HCT116 (cell line): ENCODE results near the gene RLN3. TPM values are rescaled to one million over a fixed set of nuclear protein-coding genes. Genes with fewer than 3 reads are reported as not detected.
"Not testable (repeated sequence)": the region's sequence is repeated elsewhere in the genome, so short reads cannot be mapped to it uniquely, and the experiment has no call there.

Experiments used
- ATAC-seq: fragments of 200-7000 bp; cut with Tn5 transposase; 2 replicates; pipeline ENCODE4 v1.9.1; 2020; ENCODE audit warnings: mild to moderate bottlenecking, moderate library complexity
- BruUV-seq: library from RNA; stranded (reverse); fragments of 400-500 nt; replicated peaks from 2 replicates; lab custom pipeline; 2021; lab: Mats Ljungman, UMichigan
- CTCF ChIA-PET: fragments of 300-600 bp; sonication (Branson Sonifier 250); formaldehyde crosslinking; loops from one replicate; lab custom pipeline; 2021; ENCODE audit warnings: antibody characterized with exemption; lab: Charles Lee
- POLR2A ChIA-PET: fragments of 300-600, 350-600 bp; sonication (Branson Sonifier 250); formaldehyde crosslinking; loops from one replicate; lab custom pipeline; 2021; ENCODE audit warnings: antibody characterized with exemption; lab: Charles Lee
- RAD21 ChIA-PET, 2 experiments: fragments of 300-600 bp; sonication (Branson Sonifier 250); formaldehyde crosslinking; loops; one replicate each; lab custom pipeline; 2023; ENCODE audit warnings: low total read pairs in 2 of 2; ENCODE audit not compliant: uncharacterized antibody in 2 of 2, unreplicated experiment in 2 of 2, low non-redundant PET in 1 of 2; lab: Charles Lee
- DNase-seq: peaks from one replicate; pipeline ENCODE4 v3.0.0-alpha.2; 2010; ENCODE audit warnings: low read depth, low spot score
- H2AFZ ChIP-seq: fragments of 200-600 bp; shearing (Covaris generic), sonication (generic); 2 replicates; pipeline ENCODE4 v1.6.1; 2017; ENCODE audit warnings: low read depth, mixed run types, mixed read lengths, antibody characterized with exemption, low read length; ENCODE audit not compliant: poor library complexity, severe bottlenecking
- H3K27ac ChIP-seq: 2 replicates; pipeline ENCODE4 v1.5.1; 2012; ENCODE audit warnings: low read depth, low read length
- H3K27me3 ChIP-seq: fragments of 200-600 bp; sonication (generic); 2 replicates; pipeline ENCODE4 v1.6.1; 2016; ENCODE audit warnings: mixed run types, low read length, mixed read lengths; ENCODE audit not compliant: insufficient read depth
- H3K36me3 ChIP-seq, 2 experiments: fragments of 200-500 bp in 1 of 2; fragments of 200-600 bp in 1 of 2; sonication (Bioruptor generic) in 1 of 2; sonication (generic) in 1 of 2; 2 replicates each; pipeline versions ENCODE4 v1.5.1 to v1.6.1; 2014 to 2016; ENCODE audit warnings: low read length in 2 of 2, inconsistent platforms in 1 of 2, mixed read lengths in 1 of 2, mixed run types in 1 of 2; ENCODE audit not compliant: insufficient read depth in 2 of 2, control insufficient read depth in 1 of 2
- H3K4me1 ChIP-seq, 2 experiments: fragments of 200-600 bp in 1 of 2; sonication (generic) in 1 of 2; 2 replicates each; pipeline versions ENCODE4 v1.5.1 to v1.6.1; 2012 to 2017; ENCODE audit warnings: low read length in 2 of 2, inconsistent platforms in 1 of 2, mild to moderate bottlenecking in 1 of 2, mixed read lengths in 1 of 2, mixed run types in 1 of 2, moderate library complexity in 1 of 2; ENCODE audit not compliant: insufficient read depth in 2 of 2, control insufficient read depth in 1 of 2
- H3K4me2 ChIP-seq: fragments of 200-600 bp; sonication (generic); 2 replicates; pipeline ENCODE4 v1.6.1; 2017; ENCODE audit warnings: mixed run types, low read length, mixed read lengths
- H3K4me3 ChIP-seq, 2 experiments: fragments of 200-600 bp in 1 of 2; sonication (generic) in 1 of 2; replicated peaks in 1 of 2; 2 replicates each; pipeline ENCODE4 v1.5.1; 2011 to 2016; ENCODE audit warnings: low read length in 2 of 2, control low read depth in 1 of 2, low read depth in 1 of 2, mild to moderate bottlenecking in 1 of 2, mixed read lengths in 1 of 2, mixed run types in 1 of 2
- H3K79me2 ChIP-seq: fragments of 200-600 bp; sonication (generic); 2 replicates; pipeline ENCODE4 v1.6.1; 2017; ENCODE audit warnings: mild to moderate bottlenecking, mixed run types, low read length, moderate library complexity, mixed read lengths; ENCODE audit not compliant: insufficient read depth
- H3K9ac ChIP-seq: fragments of 200-600 bp; sonication (generic); 2 replicates; pipeline ENCODE4 v1.6.1; 2016; ENCODE audit warnings: low read length, mixed read lengths
- H3K9me2 ChIP-seq: fragments of 200-600 bp; sonication (generic), shearing (Covaris generic); 2 replicates; pipeline ENCODE4 v1.6.1; 2017; ENCODE audit warnings: mixed run types, mild to moderate bottlenecking, moderate library complexity; ENCODE audit not compliant: insufficient read depth
- H3K9me3 ChIP-seq, 2 experiments: fragments of 200-500 bp in 1 of 2; fragments of 200-600 bp in 1 of 2; sonication (Bioruptor generic) in 1 of 2; sonication (generic) in 1 of 2; 2 replicates each; pipeline ENCODE4 v1.6.1; 2014 to 2017; ENCODE audit warnings: low read length in 2 of 2, mixed read lengths in 2 of 2, inconsistent platforms in 1 of 2, low read depth in 1 of 2, mild to moderate bottlenecking in 1 of 2, mixed run types in 1 of 2, moderate library complexity in 1 of 2; ENCODE audit not compliant: control insufficient read depth in 1 of 2, insufficient read depth in 1 of 2
- H4K20me1 ChIP-seq: fragments of 200-600 bp; sonication (generic), shearing (Covaris generic); 2 replicates; pipeline ENCODE4 v1.6.1; 2017; ENCODE audit warnings: mixed run types, mild to moderate bottlenecking, moderate library complexity; ENCODE audit not compliant: insufficient read depth
- CTCF ChIP-seq, 3 experiments: fragments of 200-600 bp in 1 of 3; sonication (generic) in 1 of 3; IDR thresholded peaks in 2 of 3; conservative IDR thresholded peaks in 1 of 3; 2 replicates each; pipeline ENCODE4 v1.5.1; 2012 to 2017; ENCODE audit warnings: low read depth in 2 of 3, low read length in 2 of 3, antibody characterized with exemption in 1 of 3, borderline replicate concordance in 1 of 3, control low read depth in 1 of 3, mild to moderate bottlenecking in 1 of 3, mixed read lengths in 1 of 3, mixed run types in 1 of 3, moderate library complexity in 1 of 3; ENCODE audit not compliant: insufficient read depth in 1 of 3
- RAD21 ChIP-seq: IDR thresholded peaks from 2 replicates; pipeline ENCODE4 v1.6.1; 2012; ENCODE audit warnings: low read depth, mild to moderate bottlenecking
- intact Hi-C: fragments of 100-400 bp; cut with micrococcal nuclease; formaldehyde crosslinking; loops from 2 replicates; pipeline ENCODE4 v1.10.0; 2022
- total RNA-seq: library from RNA; stranded (reverse); gene quantifications from one replicate; pipeline ENCODE4 v1.2.1, GENCODE V29; 2021; ENCODE audit not compliant: unreplicated experiment

The RLN3 gene
- total RNA-seq, 1 experiment from 2014 or later = not detected

DNA sequence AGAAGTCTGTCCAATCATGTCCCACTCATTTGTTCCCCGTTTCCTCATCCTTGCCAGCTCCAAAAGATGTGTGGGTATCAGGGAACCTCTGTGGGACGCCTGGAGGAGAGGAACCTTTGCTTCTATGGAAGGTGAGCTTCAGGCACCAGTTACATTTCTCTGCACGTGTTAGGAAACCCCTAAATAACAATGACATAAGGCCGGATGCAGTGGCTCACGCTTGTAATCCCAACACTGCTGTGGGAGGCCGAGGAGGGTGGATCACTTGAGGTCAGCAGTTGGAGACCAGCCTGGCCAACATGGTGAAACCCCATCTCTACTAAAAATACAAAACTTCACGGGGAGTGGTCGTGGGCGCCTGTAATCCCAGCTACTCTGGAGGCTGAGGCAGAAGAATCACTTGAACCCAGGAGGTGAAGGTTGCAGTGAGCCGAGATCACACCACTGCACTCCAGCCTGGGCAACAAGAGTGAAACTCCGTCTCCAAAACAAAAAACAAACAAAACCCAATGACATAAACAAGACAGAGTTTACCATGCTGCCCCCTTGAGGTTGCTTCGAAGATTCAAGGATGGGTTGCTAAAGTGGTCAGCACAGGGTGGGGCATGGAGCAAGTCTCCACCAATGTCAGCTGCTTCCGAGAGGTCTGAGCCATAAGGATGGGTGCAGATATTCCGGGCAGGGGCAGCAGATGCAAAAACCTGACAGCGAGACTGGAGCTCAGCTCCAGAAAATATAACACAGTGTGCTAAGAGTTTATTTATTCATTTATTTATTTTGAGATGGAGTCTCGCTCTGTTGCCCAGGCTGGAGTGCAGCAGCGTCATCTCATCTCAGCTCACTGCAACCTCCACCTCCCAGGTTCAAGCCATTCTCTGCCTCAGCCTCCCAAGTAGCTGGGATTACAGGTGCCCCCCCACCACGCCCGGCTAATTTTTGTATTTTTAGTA is 15.0 kb downstream of the RLN3 start:
- RAD21 ChIA-PET, BruUV-seq, H3K9me2 ChIP-seq, H3K9me3 ChIP-seq: not testable (repeated sequence)
- CTCF ChIA-PET = interaction anchor here (0.9 to 4.7 kb wide), 4 partner anchors 10 to 94 kb away, joined by 3 to 31 read pairs (median 6); partner anchors contain the start of genes ASF1B and IL27RA
- TF ChIP-seq RAD21 = peak; percentile 50; the same call in 1 of the 2 replicates
- peak; percentile 59 to 70 (median 62); a peak in 5 of 6 replicates for TF ChIP-seq CTCF (IDR thresholded peaks at IDR 0.05 in 2 of 3, conservative IDR thresholded peaks at IDR 0.05 in 1 of 3; ENCODE audit: borderline replicate concordance in 1 of 3, insufficient read depth in 1 of 3, low read depth in 2 of 3, low read length in 2 of 3)
- TF ChIP-seq, all 23 proteins: peak for 2; not testable (repeated sequence) for 21
- peak; percentile 97 for ATAC-seq
- H3K4me3 ChIP-seq, H3K4me2 ChIP-seq, H3K4me1 ChIP-seq, H3K36me3 ChIP-seq, H2AFZ ChIP-seq, intact Hi-C loops, POLR2A ChIA-PET, H3K27ac ChIP-seq, H3K27me3 ChIP-seq, H4K20me1 ChIP-seq, H3K79me2 ChIP-seq: not testable (repeated sequence)
- peak; percentile 76 for DNase-seq
- 0 out of 2 replicates have a peak overlapping the region, but pooled peaks have one; percentile 33 for H3K9ac ChIP-seq

GRCh38 chr19:14047866-14048265 is 19.9 kb downstream of the RLN3 start:
- H2AFZ ChIP-seq, H3K4me3 ChIP-seq, H3K27me3 ChIP-seq, H3K27ac ChIP-seq, POLR2A ChIA-PET, H3K79me2 ChIP-seq, H3K9me2 ChIP-seq, H3K4me1 ChIP-seq, H3K36me3 ChIP-seq, H3K9me3 ChIP-seq, intact Hi-C loops, H4K20me1 ChIP-seq, H3K9ac ChIP-seq, H3K4me2 ChIP-seq, BruUV-seq, ATAC-seq, DNase-seq: not testable (repeated sequence)
- ChIA-PET RAD21 (interaction anchor here in 1 of 2 experiments (0.6 kb wide), 1 partner anchor 1070 kb away, joined by 4 read pairs; no protein-coding TSS in a partner anchor), CTCF (interaction anchor here (0.7 to 1.8 kb wide), 6 partner anchors 9 to 89 kb away, joined by 3 to 12 read pairs (median 4); partner anchors contain the start of gene ASF1B)
